ENCODE results near the gene DHX58.

GRCh38 chr17:42077755-42078154 lies 34.8 kb downstream of the DHX58 start:
- TF ChIP-seq CTCF (IDR thresholded peaks at IDR 0.05 in 4 of 5, conservative IDR thresholded peaks at IDR 0.05 in 1 of 5) (no peak), POLR2A (IDR thresholded peaks at IDR 0.05) (no peak)

All from gastrocnemius medialis (tissue), 4 donors.